AG10803 (cell line): ENCODE results near the gene WDPCP.
"Not testable (repeated sequence)": the region's sequence is repeated elsewhere in the genome, so short reads cannot be mapped to it uniquely, and the experiment has no call there.

Experiments
- DNase-seq: peaks from one replicate; pipeline ENCODE4 v3.0.0; 2010; ENCODE audit warnings: low read depth
- H3K4me3 ChIP-seq: 2 replicates; pipeline ENCODE4 v1.5.1; 2011; ENCODE audit warnings: mild to moderate bottlenecking, low read length, control low read depth
- CTCF ChIP-seq: conservative IDR thresholded peaks from 2 replicates; pipeline ENCODE4 v1.5.1; 2011; ENCODE audit warnings: mild to moderate bottlenecking, low read length, control low read depth, inconsistent platforms

The WDPCP gene

GRCh38 chr2:63364866-63365265, 223.4 kb downstream of the WDPCP start:
- TF ChIP-seq CTCF, result no peak
- no peak for DNase-seq
- H3K4me3 ChIP-seq, result no peak overlapping the region

DNA sequence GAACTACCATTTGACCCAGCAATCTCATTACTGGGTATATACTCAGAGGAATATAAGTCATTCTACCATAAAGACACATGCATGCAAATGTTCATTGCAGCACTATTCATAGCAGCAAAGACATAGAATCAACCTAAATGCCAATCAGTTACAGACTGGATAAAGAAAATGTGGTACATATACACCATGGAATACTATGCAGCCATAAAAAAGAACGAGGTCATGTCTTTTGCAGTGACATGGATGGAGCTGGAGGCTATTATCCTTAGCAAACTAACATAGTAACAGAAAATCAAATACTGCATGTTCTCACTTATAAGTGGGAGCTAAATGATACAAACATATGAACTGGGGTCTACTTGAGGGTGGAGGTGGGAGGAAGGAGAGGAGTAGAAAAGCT, 230.6 kb downstream of the WDPCP start:
- H3K4me3 ChIP-seq, DNase-seq: not testable (repeated sequence)

- H3K4me3 ChIP-seq, result no peak overlapping the region
- no peak for DNase-seq
- TF ChIP-seq CTCF, result no peak
These were observed 240.9 kb downstream of the WDPCP start for GRCh38 chr2:63347361-63347760.

- DNase-seq, result no peak
- no peak overlapping the region for H3K4me3 ChIP-seq
- no peak for TF ChIP-seq CTCF
These were observed 241.9 kb downstream of the WDPCP start for GRCh38 chr2:63346411-63346810.

- no peak overlapping the region for H3K4me3 ChIP-seq
- no peak for TF ChIP-seq CTCF
- no peak for DNase-seq
These were observed 243.0 kb downstream of the WDPCP start for GRCh38 chr2:63345285-63345633.

GRCh38 chr2:63344575-63345284, 243.5 kb downstream of the WDPCP start:
- no peak for TF ChIP-seq CTCF
- no peak overlapping the region for H3K4me3 ChIP-seq
- no peak for DNase-seq

- TF ChIP-seq CTCF, result no peak
- no peak overlapping the region for H3K4me3 ChIP-seq
- no peak for DNase-seq
These were observed 244.7 kb downstream of the WDPCP start for GRCh38 chr2:63343397-63344109.
